Lung microvascular endothelial cell (primary cell): ENCODE data around the gene NOS3. TPM values are rescaled to one million over a fixed set of nuclear protein-coding genes. Genes with fewer than 3 reads are reported as not detected.

Experiments
- DNase-seq, 2 donors: peaks; one replicate each; pipeline versions ENCODE4 v3.0.0 to v3.0.0-alpha.2; 2010; ENCODE audit warnings: low read depth in 2 of 2
- total RNA-seq: library from RNA; depleted of rRNA; stranded (reverse); fragments of >200 nt; gene quantifications from 2 replicates; pipeline ENCODE4 v1.2.1, GENCODE V29; 2014

The NOS3 gene
- total RNA-seq, 1 donor from 2014 or later = 25.0 TPM

GRCh38 chr7:150964593-150965111 is 26.2 kb upstream of the NOS3 start:
- peak in 1 of 2 donors; percentile 73 for DNase-seq

- no peak for DNase-seq
These were observed 25.5 kb upstream of the NOS3 start for GRCh38 chr7:150965273-150965830.

DNA sequence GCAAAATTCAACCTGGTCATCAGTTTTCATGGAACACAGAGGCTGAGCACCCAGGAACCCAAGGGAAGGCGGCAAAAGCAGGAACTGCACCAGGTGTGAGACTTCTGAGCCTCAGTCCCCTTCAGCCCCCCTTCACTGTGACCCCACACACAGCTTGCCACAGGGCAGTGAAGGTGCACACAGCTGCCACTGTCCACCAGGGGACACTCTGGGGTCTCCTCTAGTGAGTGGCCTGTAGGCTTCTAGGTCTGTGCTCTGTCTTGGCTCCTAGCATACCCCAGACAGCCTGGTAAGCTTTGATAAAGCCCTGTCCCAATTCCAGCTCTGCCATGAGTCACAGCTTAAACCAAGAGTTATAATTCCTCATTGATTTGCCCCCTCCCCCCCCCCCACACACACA is 24.8 kb upstream of the NOS3 start:
- DNase-seq = peak; percentile 41 to 49

GRCh38 chr7:150967349-150967748 is 23.5 kb upstream of the NOS3 start:
- DNase-seq = no peak

DNA sequence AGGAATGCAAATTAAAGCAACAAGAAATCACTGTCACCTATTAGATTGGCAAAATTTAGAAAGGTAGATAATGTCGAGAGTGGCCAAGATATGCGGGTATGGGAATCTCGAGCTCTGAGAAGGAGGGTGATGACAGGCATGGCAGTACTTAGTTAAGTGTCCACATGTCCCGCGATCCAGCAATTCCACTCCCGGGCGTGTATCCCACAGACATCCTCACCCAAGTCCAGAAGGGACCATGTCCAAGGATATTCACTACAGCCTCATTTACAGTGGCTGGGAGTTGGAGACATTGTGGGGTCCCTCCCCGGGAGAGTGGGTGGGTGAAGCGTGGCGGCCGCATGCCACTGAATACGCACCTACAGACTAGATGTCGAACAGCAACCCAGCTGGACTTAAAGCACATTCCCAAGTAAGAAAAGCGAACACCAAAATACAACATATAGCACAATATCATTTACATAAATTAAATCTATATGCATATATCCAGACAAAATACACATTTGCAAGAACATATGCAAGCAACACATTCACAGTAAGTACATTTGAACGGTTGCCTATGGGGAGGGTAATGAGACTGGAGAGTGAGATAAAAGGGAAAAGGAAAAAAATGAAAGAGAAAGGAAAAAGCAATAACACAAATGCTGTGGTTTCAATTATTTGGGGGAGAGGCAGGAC is 22.6 kb upstream of the NOS3 start:
- no peak for DNase-seq

DNA sequence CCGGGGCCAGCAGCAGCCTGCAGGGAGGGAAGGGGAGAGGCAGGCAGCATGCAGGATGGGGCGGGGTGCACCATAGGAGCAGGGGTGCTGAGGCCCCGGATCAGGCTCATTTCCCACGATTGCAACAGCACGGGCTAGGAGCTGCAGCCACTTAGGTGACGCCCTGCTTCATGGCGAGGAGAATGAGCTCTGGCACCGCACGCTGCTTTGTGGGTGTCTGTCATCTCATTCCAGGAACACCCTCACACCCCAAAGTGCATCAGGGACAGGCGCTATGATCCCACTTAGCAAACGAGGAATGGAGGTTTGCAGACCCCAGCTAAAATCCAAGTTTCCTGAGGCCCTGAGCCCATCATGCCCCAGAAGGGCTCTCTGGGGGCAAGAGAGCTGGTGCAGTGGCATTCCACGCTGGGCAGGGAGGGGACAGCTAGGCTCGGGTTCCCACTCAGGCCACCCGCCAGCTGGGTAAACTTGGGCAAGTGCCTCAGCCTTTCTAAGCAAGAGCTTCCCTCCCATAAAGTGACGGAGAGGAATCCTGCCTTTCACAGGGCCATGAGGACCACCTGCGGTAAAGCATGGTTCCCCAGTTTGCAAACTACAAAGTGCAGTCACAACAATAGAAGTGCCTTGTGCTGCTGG is 22.0 kb upstream of the NOS3 start:
- no peak for DNase-seq

- no peak for DNase-seq
These were observed 21.3 kb upstream of the NOS3 start for GRCh38 chr7:150969475-150969874.

GRCh38 chr7:150970424-150970823 is 20.4 kb upstream of the NOS3 start:
- no peak for DNase-seq

DNA sequence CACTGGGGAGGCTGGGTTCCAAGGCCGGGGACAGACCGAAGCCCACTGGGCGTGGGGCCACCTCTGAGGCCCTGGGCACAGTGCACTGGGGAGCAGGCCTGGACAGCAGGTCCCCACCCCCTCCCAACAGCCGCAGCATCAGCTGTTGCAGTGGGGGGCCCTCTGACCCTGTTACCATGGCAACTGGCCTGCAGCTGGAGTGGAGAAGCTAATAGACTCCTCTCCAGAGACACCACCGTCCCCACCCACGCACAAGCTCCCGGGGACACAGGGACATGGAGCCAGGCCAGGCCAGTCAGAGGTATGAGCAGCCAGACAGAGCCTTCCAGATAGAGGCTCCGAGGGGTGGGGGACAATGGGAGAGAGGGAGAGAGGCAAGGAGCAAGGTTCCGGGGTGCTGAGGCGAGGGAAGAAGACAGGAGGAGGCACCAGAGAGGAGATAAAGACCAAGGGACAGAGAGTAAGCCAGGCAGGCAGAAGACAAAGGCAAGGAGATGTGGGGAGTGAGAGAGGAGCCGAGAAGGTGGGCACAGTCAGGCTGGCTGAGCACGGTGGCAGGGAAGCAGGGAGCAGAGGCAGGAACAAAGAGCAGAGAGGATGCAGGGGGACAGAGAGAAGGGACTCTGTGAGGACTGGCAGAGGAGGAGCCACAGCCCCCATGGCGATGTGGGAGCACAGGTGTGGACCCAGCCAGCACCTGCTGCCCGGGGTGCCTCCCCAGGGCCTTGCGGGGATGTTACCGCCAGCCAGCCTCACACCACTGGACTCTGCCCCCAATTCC is 19.4 kb upstream of the NOS3 start:
- no peak for DNase-seq

GRCh38 chr7:150972023-150972468 is 18.8 kb upstream of the NOS3 start:
- DNase-seq = no peak

GRCh38 chr7:150972741-150973140 is 18.1 kb upstream of the NOS3 start:
- no peak for DNase-seq

DNA sequence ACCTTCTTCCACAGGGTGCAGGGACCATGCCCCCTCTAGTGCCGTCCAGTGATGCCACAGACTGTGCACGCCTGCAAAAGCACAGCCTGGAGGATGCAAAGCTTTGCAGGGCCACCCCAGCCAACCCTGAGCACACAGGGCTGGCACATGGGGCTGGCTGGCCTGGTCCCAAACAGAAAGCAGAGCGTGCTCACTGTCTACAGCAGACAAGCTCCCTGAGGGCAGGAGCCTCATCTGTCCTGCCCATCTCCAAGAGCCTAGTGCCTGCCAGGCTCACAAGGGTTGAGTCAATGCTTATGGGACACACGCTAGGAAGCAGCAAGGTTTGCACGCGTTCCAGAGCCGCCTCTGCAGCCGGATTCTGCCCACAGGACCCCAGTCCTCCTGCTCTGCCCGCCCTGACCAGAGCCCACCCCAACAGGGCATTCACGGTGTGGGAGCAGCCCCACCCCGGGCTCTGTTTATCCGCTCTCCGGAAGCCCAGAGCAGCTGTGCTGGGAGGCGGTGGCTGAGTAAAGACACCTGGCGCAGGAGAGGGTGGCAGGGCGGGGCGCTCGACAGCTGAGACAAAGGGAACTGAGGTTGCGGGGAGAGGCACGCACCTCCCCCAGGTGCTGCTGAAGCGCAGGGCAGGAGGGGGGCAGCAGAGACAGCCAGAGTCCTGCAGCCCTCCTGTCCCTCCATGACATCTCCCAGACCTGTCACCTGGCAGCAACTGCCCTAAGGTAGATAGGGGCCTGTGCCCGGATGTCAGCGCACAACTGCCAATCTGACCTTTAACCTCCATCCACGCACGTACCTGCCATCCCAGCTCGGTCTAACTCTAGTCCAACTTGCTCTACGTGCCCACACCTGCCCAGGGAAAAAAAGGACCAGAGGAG is 17.0 kb upstream of the NOS3 start:
- no peak for DNase-seq

- DNase-seq = peak; percentile 10 to 44
These were observed 16.1 kb upstream of the NOS3 start for GRCh38 chr7:150974468-150975391.

GRCh38 chr7:150975536-150976319 is 15.1 kb upstream of the NOS3 start:
- DNase-seq = no peak

GRCh38 chr7:150976529-150977381 is 14.1 kb upstream of the NOS3 start:
- no peak for DNase-seq

DNA sequence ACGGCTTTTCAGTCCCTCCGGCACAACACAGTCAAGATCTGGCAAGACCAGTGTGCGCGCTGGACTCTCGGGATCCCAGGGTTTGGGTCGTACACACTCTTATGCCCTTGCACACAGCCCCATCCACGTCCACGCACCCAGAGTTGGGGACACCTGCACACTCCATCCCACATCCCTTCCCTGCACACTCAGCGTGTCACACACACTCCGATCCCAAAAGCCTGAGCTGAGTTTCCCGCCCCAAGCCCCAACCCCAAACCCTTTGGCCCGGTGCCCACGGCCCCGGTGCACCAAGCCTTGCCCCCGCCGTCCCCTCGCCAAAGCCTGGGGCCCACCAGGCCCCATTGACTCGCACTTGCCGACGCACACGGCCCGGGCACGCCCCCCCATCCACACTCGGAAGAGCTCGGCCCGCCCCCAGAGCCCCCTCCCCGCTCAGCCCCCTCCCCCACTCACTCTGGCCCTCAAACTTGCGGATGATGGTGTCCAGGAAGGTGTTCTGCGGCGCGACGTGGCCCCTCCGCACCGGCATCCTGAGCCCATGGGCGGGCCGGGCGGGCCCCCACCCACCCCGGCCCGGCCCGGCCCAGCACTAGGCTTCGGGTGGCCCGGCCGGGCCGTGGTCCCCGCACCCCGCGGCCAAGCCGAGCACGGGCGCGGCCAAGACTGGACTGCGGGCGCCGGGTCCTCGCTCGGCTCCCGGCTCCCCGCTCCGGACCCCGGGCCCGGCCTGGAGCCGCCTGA is 13.3 kb upstream of the NOS3 start:
- DNase-seq = no peak

GRCh38 chr7:150978126-150978789 is 12.6 kb upstream of the NOS3 start, which contains the start of gene KCNH2:
KCNH2 (minus strand) TSS chr7:150978321; CDS start chr7:150977913, 408 bp downstream.
- no peak for DNase-seq
